HepG2 (cell line): Measurements from ENCODE around the gene TBC1D22A. TPM values are rescaled to one million over a fixed set of nuclear protein-coding genes. Genes with fewer than 3 reads are reported as not detected.

Experiments
- ARNT2 ChIP-seq: sonication (generic); formaldehyde crosslinking; IDR thresholded peaks from 2 replicates; pipeline ENCODE4 v1.8.0; 2022; ENCODE audit warnings: mild to moderate bottlenecking, low read depth, missing genetic modification reagents, moderate library complexity
- ATM ChIP-seq: fragments of 450-650 bp; IDR thresholded peaks from 2 replicates; pipeline ENCODE4 v1.7.1; 2017; ENCODE audit warnings: mild to moderate bottlenecking, borderline replicate concordance
- KLF15 ChIP-seq: sonication (generic); formaldehyde crosslinking; IDR thresholded peaks from 2 replicates; pipeline ENCODE4 v1.8.1; 2023; ENCODE audit warnings: borderline replicate concordance, mild to moderate bottlenecking, inconsistent platforms, missing genetic modification reagents, mixed read lengths
- KMT2B ChIP-seq: IDR thresholded peaks from 2 replicates; pipeline ENCODE4 v1.6.1; 2016; ENCODE audit warnings: missing genetic modification reagents, missing compliant biosample characterization
- PRPF4 ChIP-seq: fragments of 200-400 bp; formaldehyde crosslinking; IDR thresholded peaks from 2 replicates; pipeline ENCODE4 v1.6.1; 2016; ENCODE audit warnings: low read length, low read depth; ENCODE audit not compliant: poor library complexity, severe bottlenecking
- RFX5 ChIP-seq: IDR thresholded peaks from 2 replicates; pipeline ENCODE4 v1.6.1; 2011; ENCODE audit warnings: low read depth, low read length, improper control_type of control experiment
- TFDP1 ChIP-seq: IDR thresholded peaks from 2 replicates; pipeline ENCODE4 v1.6.1; 2016; ENCODE audit warnings: missing compliant biosample characterization, missing genetic modification reagents, borderline replicate concordance
- THAP8 ChIP-seq: sonication (generic); formaldehyde crosslinking; IDR thresholded peaks from 2 replicates; pipeline ENCODE4 v1.5.1; 2020; ENCODE audit warnings: missing genetic modification reagents, mild to moderate bottlenecking, borderline replicate concordance
- TSC22D2 ChIP-seq: sonication (generic); formaldehyde crosslinking; IDR thresholded peaks from 2 replicates; pipeline ENCODE4 v1.5.1; 2020; ENCODE audit warnings: missing genetic modification reagents, mild to moderate bottlenecking, borderline replicate concordance
- YEATS4 ChIP-seq: sonication (generic); formaldehyde crosslinking; IDR thresholded peaks from 2 replicates; pipeline ENCODE4 v1.4.0; 2020; ENCODE audit warnings: missing genetic modification reagents, borderline replicate concordance
- ZBTB38 ChIP-seq: sonication (generic); formaldehyde crosslinking; IDR thresholded peaks from 2 replicates; pipeline ENCODE4 v1.5.1; 2020; ENCODE audit warnings: mild to moderate bottlenecking, missing genetic modification reagents
- ZNF10 ChIP-seq: sonication (generic); formaldehyde crosslinking; IDR thresholded peaks from 2 replicates; pipeline ENCODE4 v1.4.0; 2020; ENCODE audit warnings: mild to moderate bottlenecking, low read depth, missing genetic modification reagents, borderline replicate concordance
- ZNF24 ChIP-seq: fragments of 450-650 bp; IDR thresholded peaks from 2 replicates; pipeline ENCODE4 v1.6.1; 2017; ENCODE audit warnings: antibody characterized with exemption, mild to moderate bottlenecking
- ZNF710 ChIP-seq: sonication (generic); formaldehyde crosslinking; IDR thresholded peaks from 2 replicates; pipeline ENCODE4 v1.5.0; 2020; ENCODE audit warnings: mild to moderate bottlenecking, missing genetic modification reagents, borderline replicate concordance
- ZNF772 ChIP-seq: sonication (generic); formaldehyde crosslinking; IDR thresholded peaks from 2 replicates; pipeline ENCODE4 v1.5.0; 2020; ENCODE audit warnings: mild to moderate bottlenecking, missing genetic modification reagents
- ZNF850 ChIP-seq: sonication (generic); formaldehyde crosslinking; conservative IDR thresholded peaks from 2 replicates; pipeline ENCODE4 v1.9.0; 2021; ENCODE audit warnings: mild to moderate bottlenecking, missing genetic modification reagents
- ZSCAN9 ChIP-seq: IDR thresholded peaks from 2 replicates; pipeline ENCODE4 v1.6.1; 2016; ENCODE audit warnings: borderline replicate concordance
- polyA plus RNA-seq, 8 experiments: library from polyadenylated mRNA; depleted of rRNA in 3 of 8; stranded (reverse) in 7 of 8; unstranded in 1 of 8; fragments of >200 nt; fragmentation: Illumina TruSeq in 4 of 8; extraction: Trizol in 4 of 8; gene quantifications; 2 replicates each; pipeline versions ENCODE4 v1.2.1 to v1.2.3, GENCODE V29; 2011 to 2016; ENCODE audit warnings: low read depth in 4 of 8, missing spikeins in 1 of 8, mixed read lengths in 1 of 8; ENCODE audit not compliant: insufficient read depth in 1 of 8
- total RNA-seq, 5 experiments: library from RNA; depleted of rRNA; stranded (reverse); fragments of >200 nt; fragmentation: Illumina TruSeq; extraction: Trizol; gene quantifications; 2 replicates each; pipeline ENCODE4 v1.2.3, GENCODE V29; 2016; ENCODE audit warnings: low read depth in 1 of 5
- TF ChIP-seq, protein P1 (sequence below): IDR thresholded peaks from 2 replicates; pipeline ENCODE4 v1.6.1; 2018; ENCODE audit warnings: missing genetic modification reagents
- TF ChIP-seq, protein P2 (sequence below): sonication (generic); formaldehyde crosslinking; IDR thresholded peaks from 2 replicates; pipeline ENCODE4 v1.8.1; 2023; ENCODE audit warnings: mild to moderate bottlenecking, moderate library complexity, missing genetic modification reagents
- TF ChIP-seq, protein P3 (sequence below): sonication (generic); formaldehyde crosslinking; IDR thresholded peaks from 2 replicates; pipeline ENCODE4 v1.8.1; 2022; ENCODE audit warnings: low read depth, mild to moderate bottlenecking, missing genetic modification reagents

TBC1D22A gene
- total and polyA plus RNA-seq, 2 of the 13 experiments (the other 11 are each of a cell fraction or from before 2014, with no cell fraction given), result 17.3 to 18.0 TPM

GRCh38 chr22:46737976-46738646, 24.3 kb upstream of the TBC1D22A start, which contains the start of gene CERK (continued):
- TF ChIP-seq ZNF10 (CRISPR knock-in tag) (no peak), TFDP1 (no peak), PRPF4 (no peak), ATM (no peak), TSC22D2 (no peak), THAP8 (CRISPR knock-in tag) (0 out of 2 replicates have a peak, but pooled peaks have one; percentile 13), KMT2B (no peak), KLF15 (CRISPR knock-in tag) (no peak), YEATS4 (CRISPR knock-in tag) (peak; percentile 31; the same call in 1 of the 2 replicates), ZNF24 (no peak), ZSCAN9 (CRISPR knock-in tag) (no peak), RFX5 (no peak), ZNF850 (CRISPR knock-in tag) (no peak), ZBTB38 (0 out of 2 replicates have a peak, but pooled peaks have one; percentile 11), ZNF710 (CRISPR knock-in tag) (0 out of 2 replicates have a peak, but pooled peaks have one; percentile 31), ARNT2 (no peak), ZNF772 (CRISPR knock-in tag) (no peak; the same call in 1 of the 2 replicates)
- TF ChIP-seq, protein P1, sequence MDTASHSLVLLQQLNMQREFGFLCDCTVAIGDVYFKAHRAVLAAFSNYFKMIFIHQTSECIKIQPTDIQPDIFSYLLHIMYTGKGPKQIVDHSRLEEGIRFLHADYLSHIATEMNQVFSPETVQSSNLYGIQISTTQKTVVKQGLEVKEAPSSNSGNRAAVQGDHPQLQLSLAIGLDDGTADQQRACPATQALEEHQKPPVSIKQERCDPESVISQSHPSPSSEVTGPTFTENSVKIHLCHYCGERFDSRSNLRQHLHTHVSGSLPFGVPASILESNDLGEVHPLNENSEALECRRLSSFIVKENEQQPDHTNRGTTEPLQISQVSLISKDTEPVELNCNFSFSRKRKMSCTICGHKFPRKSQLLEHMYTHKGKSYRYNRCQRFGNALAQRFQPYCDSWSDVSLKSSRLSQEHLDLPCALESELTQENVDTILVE (CRISPR knock-in tag), result no peak
- TF ChIP-seq, protein P2, sequence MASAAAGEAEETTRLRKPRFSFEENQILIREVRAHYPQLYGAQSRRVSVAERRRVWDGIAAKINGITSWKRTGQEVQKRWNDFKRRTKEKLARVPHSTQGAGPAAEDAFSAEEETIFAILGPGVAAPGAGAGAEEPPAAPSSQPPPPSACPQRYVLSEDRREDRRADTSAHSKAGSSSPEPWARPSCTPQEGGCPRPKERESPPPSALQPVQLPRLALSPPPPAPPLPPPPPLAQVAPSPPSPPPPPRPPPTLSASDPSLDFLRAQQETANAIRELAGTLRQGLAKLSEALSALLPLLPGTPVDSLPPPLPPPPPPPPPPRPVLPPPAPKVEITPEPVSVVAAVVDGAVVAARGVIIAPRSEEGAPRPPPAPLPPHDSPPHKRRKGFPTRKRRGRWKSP (CRISPR knock-in tag), result 0 out of 2 replicates have a peak, but pooled peaks have one; percentile 25
- TF ChIP-seq, protein P3, sequence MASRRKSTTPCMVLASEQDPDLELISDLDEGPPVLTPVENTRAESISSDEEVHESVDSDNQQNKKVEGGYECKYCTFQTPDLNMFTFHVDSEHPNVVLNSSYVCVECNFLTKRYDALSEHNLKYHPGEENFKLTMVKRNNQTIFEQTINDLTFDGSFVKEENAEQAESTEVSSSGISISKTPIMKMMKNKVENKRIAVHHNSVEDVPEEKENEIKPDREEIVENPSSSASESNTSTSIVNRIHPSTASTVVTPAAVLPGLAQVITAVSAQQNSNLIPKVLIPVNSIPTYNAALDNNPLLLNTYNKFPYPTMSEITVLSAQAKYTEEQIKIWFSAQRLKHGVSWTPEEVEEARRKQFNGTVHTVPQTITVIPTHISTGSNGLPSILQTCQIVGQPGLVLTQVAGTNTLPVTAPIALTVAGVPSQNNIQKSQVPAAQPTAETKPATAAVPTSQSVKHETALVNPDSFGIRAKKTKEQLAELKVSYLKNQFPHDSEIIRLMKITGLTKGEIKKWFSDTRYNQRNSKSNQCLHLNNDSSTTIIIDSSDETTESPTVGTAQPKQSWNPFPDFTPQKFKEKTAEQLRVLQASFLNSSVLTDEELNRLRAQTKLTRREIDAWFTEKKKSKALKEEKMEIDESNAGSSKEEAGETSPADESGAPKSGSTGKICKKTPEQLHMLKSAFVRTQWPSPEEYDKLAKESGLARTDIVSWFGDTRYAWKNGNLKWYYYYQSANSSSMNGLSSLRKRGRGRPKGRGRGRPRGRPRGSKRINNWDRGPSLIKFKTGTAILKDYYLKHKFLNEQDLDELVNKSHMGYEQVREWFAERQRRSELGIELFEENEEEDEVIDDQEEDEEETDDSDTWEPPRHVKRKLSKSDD (CRISPR knock-in tag), result no peak
